SU-DHL-6 (cell line): ENCODE data around the gene GZMA.
A peak's percentile ranks its signal among the peaks of the same experiment; 100 is the strongest.

ENCODE experiments used
- H2AFZ ChIP-seq: fragments of 200-600 bp; sonication (generic); 2 replicates; pipeline ENCODE4 v1.6.1; 2014; ENCODE audit warnings: low read depth, mild to moderate bottlenecking, moderate library complexity, mixed read lengths, antibody characterized with exemption, low read length; ENCODE audit not compliant: severe bottlenecking
- H3F3A ChIP-seq: fragments of 200-600 bp; shearing (Covaris generic); 2 replicates; pipeline ENCODE4 v1.6.0; 2016; ENCODE audit warnings: antibody characterized with exemption, mild to moderate bottlenecking; ENCODE audit not compliant: insufficient read depth
- H3K27ac ChIP-seq: fragments of 200-600 bp; sonication (generic); 2 replicates; pipeline ENCODE4 v1.5.1; 2016; ENCODE audit warnings: low read depth, mild to moderate bottlenecking, low read length, moderate library complexity, mixed read lengths
- H3K27me3 ChIP-seq: fragments of 200-600 bp; sonication (generic), shearing (Covaris generic); 2 replicates; pipeline ENCODE4 v1.6.0; 2014; ENCODE audit warnings: mild to moderate bottlenecking, low read length
- H3K36me3 ChIP-seq: fragments of 200-600 bp; sonication (generic); 2 replicates; pipeline ENCODE4 v1.6.1; 2014; ENCODE audit warnings: mild to moderate bottlenecking, low read length, mixed read lengths
- H3K4me2 ChIP-seq: fragments of 300-600, 200-600 bp; shearing (Covaris generic), sonication (generic); 2 replicates; pipeline ENCODE4 v1.6.0; 2014; ENCODE audit warnings: low read length, low read depth, mild to moderate bottlenecking; ENCODE audit not compliant: poor library complexity, severe bottlenecking
- H3K4me3 ChIP-seq: fragments of 200-600 bp; sonication (generic); 2 replicates; pipeline ENCODE4 v1.5.1; 2014; ENCODE audit warnings: antibody characterized with exemption, low read length, mild to moderate bottlenecking, mixed read lengths; ENCODE audit not compliant: insufficient read depth, poor library complexity, severe bottlenecking
- H3K79me2 ChIP-seq: fragments of 200-600 bp; sonication (generic); 2 replicates; pipeline ENCODE4 v1.6.1; 2014; ENCODE audit warnings: mild to moderate bottlenecking, low read length, moderate library complexity; ENCODE audit not compliant: insufficient read depth
- H3K9ac ChIP-seq: fragments of 200-600 bp; sonication (generic); 2 replicates; pipeline ENCODE4 v1.7.0; 2014; ENCODE audit warnings: mild to moderate bottlenecking, low read length
- H3K9me2 ChIP-seq: fragments of 200-600 bp; sonication (generic); replicated peaks from 2 replicates; pipeline ENCODE4 v1.6.1; 2014; ENCODE audit warnings: low read length; ENCODE audit not compliant: insufficient read depth
- H3K9me3 ChIP-seq: fragments of 200-600 bp; sonication (generic); 2 replicates; pipeline ENCODE4 v1.6.1; 2014; ENCODE audit warnings: low read length, mixed read lengths; ENCODE audit not compliant: insufficient read depth
- H4K20me1 ChIP-seq: fragments of 200-600 bp; sonication (generic); 2 replicates; pipeline ENCODE4 v1.6.1; 2014; ENCODE audit warnings: low read depth, mild to moderate bottlenecking, antibody characterized with exemption, low read length, moderate library complexity, mixed read lengths
- EZH2phosphoT487 ChIP-seq: fragments of 200-600 bp; sonication (generic), shearing (Covaris generic); conservative IDR thresholded peaks from 2 replicates; pipeline ENCODE4 v1.6.1; 2018; ENCODE audit warnings: mild to moderate bottlenecking, antibody characterized with exemption, low read length, moderate library complexity, mixed read lengths
- TF ChIP-seq, protein P1 (sequence below): fragments of 200-600 bp; sonication (generic); IDR thresholded peaks from one replicate; pipeline ENCODE4 v1.5.1; 2017; ENCODE audit warnings: antibody characterized with exemption, mild to moderate bottlenecking, low read length, moderate library complexity; ENCODE audit not compliant: insufficient read depth, poor library complexity, severe bottlenecking

Gene GZMA

DNA sequence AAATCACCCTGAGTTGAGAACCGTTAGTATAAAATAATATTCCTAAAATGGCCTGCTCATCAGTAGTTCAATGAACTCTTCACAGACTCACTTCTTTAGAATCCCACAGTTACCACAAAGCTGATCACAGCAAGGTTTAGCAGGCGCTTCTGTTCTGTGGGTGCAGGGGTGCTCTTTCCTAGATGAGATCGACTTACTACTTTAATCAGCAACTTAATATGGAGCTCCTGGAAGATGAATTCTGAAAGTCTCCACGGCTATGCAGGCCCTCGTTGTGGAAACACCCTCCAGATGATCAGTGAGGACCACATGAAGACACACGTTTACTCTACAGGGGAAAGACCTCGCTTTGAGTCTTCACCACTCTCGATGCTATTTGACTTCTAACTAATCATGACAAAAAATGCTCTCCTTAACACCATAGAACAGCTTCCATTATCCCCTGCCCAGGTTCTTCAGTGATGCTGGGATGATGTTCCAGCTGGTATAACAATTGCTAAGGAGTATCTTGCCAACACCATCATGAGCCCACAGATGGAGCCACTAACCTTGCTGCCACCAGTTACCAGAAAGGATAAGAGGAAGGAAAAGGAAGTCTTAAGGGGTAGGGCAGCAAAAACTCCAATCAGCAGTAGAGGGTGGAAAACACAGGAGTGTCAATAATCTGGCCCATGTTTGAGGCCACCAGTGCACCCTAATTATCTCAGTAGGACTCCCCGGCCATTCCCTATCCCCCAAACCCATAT lies 39.7 kb downstream of the GZMA start:
- Histone ChIP-seq H3F3A (no peaks in the 10 kb centered on the region), H3K36me3 (no peaks in the 10 kb centered on the region), H3K9me2 (no peaks in the 10 kb centered on the region), H3K27me3 (0 out of 2 replicates have a peak, but pooled peaks cover 3% of the 10 kb centered on the region), H3K4me2 (no peak overlapping the region), H2AFZ (no peak overlapping the region), H3K9me3 (no peaks in the 10 kb centered on the region), H3K4me3 (no peak overlapping the region), H4K20me1 (no peaks in the 10 kb centered on the region), H3K9ac (no peak overlapping the region), H3K27ac (no peak overlapping the region), H3K79me2 (no peaks in the 10 kb centered on the region)
- no peak for TF ChIP-seq EZH2phosphoT487

DNA sequence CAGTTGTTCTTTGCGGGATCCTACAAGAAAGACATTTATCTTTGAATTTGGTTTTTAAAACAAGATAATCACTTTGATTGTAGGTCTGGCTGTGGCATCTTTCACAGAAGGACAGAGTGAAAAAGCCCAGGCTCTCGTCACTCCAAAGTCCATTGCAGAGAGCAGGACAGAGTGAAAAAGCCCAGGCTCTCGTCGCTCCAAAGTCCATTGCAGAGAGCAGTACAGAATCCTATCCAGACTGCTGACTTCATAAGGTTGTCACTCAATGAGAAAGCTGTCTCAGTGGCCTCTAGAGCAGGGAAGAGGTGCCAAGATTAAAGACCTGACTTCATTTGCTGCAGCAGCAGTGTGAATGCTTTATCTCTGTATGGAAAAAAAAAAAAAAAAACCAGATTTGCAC lies 41.2 kb downstream of the GZMA start:
- Histone ChIP-seq H3K27me3 (0 out of 2 replicates have a peak, but pooled peaks cover 3% of the 10 kb centered on the region), H3K9me3 (no peaks in the 10 kb centered on the region), H2AFZ (no peak overlapping the region), H3K9me2 (no peaks in the 10 kb centered on the region), H3K4me3 (no peak overlapping the region), H3K4me2 (no peak overlapping the region), H3K27ac (no peak overlapping the region), H3K79me2 (no peaks in the 10 kb centered on the region), H3K36me3 (no peaks in the 10 kb centered on the region), H3F3A (no peaks in the 10 kb centered on the region), H3K9ac (no peak overlapping the region), H4K20me1 (no peaks in the 10 kb centered on the region)
- TF ChIP-seq, protein P1, sequence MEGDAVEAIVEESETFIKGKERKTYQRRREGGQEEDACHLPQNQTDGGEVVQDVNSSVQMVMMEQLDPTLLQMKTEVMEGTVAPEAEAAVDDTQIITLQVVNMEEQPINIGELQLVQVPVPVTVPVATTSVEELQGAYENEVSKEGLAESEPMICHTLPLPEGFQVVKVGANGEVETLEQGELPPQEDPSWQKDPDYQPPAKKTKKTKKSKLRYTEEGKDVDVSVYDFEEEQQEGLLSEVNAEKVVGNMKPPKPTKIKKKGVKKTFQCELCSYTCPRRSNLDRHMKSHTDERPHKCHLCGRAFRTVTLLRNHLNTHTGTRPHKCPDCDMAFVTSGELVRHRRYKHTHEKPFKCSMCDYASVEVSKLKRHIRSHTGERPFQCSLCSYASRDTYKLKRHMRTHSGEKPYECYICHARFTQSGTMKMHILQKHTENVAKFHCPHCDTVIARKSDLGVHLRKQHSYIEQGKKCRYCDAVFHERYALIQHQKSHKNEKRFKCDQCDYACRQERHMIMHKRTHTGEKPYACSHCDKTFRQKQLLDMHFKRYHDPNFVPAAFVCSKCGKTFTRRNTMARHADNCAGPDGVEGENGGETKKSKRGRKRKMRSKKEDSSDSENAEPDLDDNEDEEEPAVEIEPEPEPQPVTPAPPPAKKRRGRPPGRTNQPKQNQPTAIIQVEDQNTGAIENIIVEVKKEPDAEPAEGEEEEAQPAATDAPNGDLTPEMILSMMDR: no peak
- TF ChIP-seq EZH2phosphoT487: no peak

DNA sequence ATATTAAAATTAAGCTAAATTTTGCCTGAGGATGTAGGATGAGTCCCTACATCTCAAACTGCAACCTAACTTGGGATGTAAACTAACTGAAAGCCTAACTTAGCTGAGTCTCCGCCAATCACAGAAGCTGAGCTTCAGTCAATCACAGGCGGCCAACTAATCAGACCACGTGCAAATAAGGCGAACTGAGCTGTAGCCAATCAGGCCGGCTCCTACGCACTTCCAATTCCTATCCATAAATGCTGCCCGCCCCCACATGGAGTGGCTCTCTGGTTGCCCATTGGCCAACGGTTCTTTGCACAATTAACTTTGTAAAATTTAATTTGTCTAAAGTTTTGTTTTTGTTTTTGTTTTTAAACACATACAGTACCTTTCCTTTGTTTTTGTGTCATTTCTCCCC lies 43.6 kb downstream of the GZMA start:
- H3K27me3 ChIP-seq: 0 out of 2 replicates have a peak, but pooled peaks cover 3% of the 10 kb centered on the region
- no peak for TF ChIP-seq EZH2phosphoT487
- TF ChIP-seq, protein P1: no peak
- H3K9me3 ChIP-seq: no peaks in the 10 kb centered on the region
- H4K20me1 ChIP-seq: no peaks in the 10 kb centered on the region
- H3K27ac ChIP-seq: no peak overlapping the region
- H3K4me2 ChIP-seq: no peak overlapping the region
- H3K79me2 ChIP-seq: no peaks in the 10 kb centered on the region
- H3K9ac ChIP-seq: no peak overlapping the region
- no peaks in the 10 kb centered on the region for H3K9me2 ChIP-seq
- H3F3A ChIP-seq: no peaks in the 10 kb centered on the region
- no peaks in the 10 kb centered on the region for H3K36me3 ChIP-seq
- H3K4me3 ChIP-seq: no peak overlapping the region
- H2AFZ ChIP-seq: no peak overlapping the region

DNA sequence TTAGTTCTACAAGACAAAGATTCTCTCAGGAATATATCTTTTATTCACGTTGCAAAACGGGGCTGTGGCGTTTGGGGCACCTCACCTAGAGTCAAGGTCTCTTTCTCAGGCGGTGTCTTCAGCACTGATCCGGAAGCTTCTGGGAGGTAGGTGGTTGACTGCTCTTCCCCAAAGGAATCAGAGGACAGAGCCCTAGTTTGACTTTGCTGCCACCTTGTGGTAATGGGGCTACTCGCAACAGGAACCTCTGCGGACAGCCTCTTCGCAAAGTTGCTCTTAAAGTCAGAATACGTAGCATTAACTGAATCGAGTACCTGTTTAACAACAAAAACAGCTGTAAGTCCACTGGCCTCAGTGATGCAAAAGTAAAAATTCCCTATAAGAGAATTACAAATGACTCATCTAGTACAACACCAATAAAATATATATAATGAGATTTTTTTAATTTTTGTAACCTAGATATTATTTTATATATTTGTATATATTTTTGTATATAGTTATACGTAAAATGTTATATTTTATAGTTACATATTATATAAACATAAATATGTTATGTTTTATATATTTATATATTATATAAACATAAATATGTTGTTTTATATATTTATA lies 44.2 kb downstream of the GZMA start:
- Histone ChIP-seq H3K4me2 (no peak overlapping the region), H2AFZ (no peak overlapping the region), H3K9me2 (no peaks in the 10 kb centered on the region), H3K9me3 (no peaks in the 10 kb centered on the region), H3K4me3 (no peak overlapping the region), H3K9ac (no peak overlapping the region), H3K36me3 (no peaks in the 10 kb centered on the region), H4K20me1 (no peaks in the 10 kb centered on the region), H3K79me2 (no peaks in the 10 kb centered on the region), H3K27me3 (0 out of 2 replicates have a peak, but pooled peaks cover 3% of the 10 kb centered on the region), H3K27ac (no peak overlapping the region), H3F3A (no peaks in the 10 kb centered on the region)
- TF ChIP-seq EZH2phosphoT487: no peak
- TF ChIP-seq, protein P1: peak; percentile 78
